Measurements from ENCODE around the gene ZNF691. TPM values are rescaled to one million over a fixed set of nuclear protein-coding genes. Genes with fewer than 3 reads are reported as not detected.

ZNF691 gene, protein sequence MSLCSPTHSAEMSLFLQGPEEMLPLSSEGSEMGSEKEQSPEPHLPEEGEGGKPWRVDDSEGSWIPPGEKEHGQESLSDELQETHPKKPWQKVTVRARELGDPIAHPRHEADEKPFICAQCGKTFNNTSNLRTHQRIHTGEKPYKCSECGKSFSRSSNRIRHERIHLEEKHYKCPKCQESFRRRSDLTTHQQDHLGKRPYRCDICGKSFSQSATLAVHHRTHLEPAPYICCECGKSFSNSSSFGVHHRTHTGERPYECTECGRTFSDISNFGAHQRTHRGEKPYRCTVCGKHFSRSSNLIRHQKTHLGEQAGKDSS
- 18.1 and 18.8 TPM in 2 replicates for total RNA-seq
- long read RNA-seq, transcript ZNF691-206 (2 exons, 1,577 nt), result minor isoform, 25 of 103 reads
- long read RNA-seq, transcript ZNF691-205 (3 exons, 1,683 nt), result major isoform, 28 of 103 reads
- long read RNA-seq, transcript ZNF691-201 (4 exons, 1,910 nt), result minor isoform, 25 of 103 reads
- long read RNA-seq, partial matches to known transcripts, result 1 of 103 reads
- long read RNA-seq, other reads (novel, unspliced or antisense), result 24 of 103 reads

DNA sequence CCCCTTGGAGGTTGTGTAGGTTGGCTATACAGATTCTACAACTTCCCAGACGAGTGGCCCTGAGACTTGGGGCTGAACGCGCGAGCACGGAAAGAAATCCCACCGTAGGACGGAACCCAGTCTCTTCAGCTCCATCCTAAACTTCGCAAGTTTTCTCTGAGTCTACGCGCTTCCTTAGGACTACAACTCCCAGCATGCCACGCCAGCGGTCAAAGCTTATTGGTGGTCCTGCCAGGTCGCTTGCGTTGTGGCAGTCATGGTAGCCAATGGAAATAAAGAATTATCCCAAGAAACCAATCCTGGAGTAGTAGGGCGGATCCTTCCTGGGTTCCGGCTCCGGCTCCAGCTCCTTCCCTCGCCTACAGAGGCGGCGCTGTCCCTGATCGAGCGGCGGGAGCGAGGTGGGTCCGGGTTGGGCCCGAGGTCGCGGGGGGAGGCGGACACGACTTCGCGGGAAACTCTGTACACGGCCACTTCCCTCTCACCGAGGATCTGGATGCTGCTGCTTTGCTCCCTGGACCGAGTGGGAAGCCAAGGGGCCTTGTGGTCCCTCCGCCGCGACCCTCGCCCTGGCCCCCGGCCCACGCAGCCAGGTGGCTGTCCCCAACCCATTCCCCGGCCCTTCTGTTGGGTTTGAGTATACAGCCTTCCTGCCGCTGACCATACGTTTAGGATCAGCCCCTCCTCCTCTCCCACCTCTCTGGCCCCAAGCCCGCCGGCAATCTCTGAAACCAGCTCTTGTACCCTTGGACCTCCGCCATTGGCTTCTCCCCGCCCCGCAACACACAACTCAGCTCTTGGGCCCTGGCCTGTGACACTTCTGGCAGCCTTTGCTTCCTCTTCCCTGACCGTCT is at the start of gene ZNF691:
TSS of gene ZNF691 (plus strand) at position 357 of the 854 bp plus-strand sequence. CDS start 3,046 bp downstream, outside the sequence.
- peaks cover 13% of the 10 kb centered on the region for H3K4me1 Mint-ChIP-seq (ENCODE audit: low read depth)

DNA sequence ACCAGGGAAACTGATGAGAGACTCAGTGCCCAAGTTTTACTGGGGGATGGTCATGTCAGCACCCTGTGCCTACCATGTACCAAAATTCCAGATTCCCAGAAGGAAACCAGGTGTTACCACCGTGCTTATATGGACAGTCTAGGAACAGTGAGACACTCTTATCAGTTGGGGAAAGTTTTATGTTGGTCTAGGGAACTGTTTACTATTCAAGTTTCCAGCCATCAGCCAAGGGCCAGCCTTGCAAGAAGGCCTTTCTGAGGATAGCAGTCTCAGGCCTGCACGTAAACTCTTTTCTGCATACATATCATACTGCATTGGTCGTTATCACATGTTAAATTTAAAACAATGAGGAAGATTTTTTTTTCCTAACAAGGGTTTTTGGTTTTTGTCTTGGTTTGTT is 49.0 kb upstream of the ZNF691 start:
- H3K4me1 Mint-ChIP-seq (ENCODE audit: low read depth), result peaks cover 1% of the 10 kb centered on the region
- no peak for DNase-seq (ENCODE audit: low spot score, unreplicated experiment)
- H3K27ac Mint-ChIP-seq, result no peak overlapping the region
- H3K36me3 Mint-ChIP-seq (ENCODE audit: insufficient read depth), result no peaks in the 10 kb centered on the region
- H3K4me3 Mint-ChIP-seq (ENCODE audit: low read depth), result no peak overlapping the region
- TF ChIP-seq, protein P1, sequence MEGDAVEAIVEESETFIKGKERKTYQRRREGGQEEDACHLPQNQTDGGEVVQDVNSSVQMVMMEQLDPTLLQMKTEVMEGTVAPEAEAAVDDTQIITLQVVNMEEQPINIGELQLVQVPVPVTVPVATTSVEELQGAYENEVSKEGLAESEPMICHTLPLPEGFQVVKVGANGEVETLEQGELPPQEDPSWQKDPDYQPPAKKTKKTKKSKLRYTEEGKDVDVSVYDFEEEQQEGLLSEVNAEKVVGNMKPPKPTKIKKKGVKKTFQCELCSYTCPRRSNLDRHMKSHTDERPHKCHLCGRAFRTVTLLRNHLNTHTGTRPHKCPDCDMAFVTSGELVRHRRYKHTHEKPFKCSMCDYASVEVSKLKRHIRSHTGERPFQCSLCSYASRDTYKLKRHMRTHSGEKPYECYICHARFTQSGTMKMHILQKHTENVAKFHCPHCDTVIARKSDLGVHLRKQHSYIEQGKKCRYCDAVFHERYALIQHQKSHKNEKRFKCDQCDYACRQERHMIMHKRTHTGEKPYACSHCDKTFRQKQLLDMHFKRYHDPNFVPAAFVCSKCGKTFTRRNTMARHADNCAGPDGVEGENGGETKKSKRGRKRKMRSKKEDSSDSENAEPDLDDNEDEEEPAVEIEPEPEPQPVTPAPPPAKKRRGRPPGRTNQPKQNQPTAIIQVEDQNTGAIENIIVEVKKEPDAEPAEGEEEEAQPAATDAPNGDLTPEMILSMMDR (IDR thresholded peaks at IDR 0.05; ENCODE audit: unreplicated experiment), result no peak
- H3K27me3 Mint-ChIP-seq, result peaks cover 4% of the 10 kb centered on the region
- no peaks in the 10 kb centered on the region for H3K9me3 Mint-ChIP-seq (ENCODE audit: low read depth)

More for the DNA sequence above, at the start of gene ZNF691:
- DNase-seq (ENCODE audit: low spot score, unreplicated experiment), result peak; percentile 79
- Mint-ChIP-seq H3K27me3 (no peaks in the 10 kb centered on the region), H3K9me3 (ENCODE audit: low read depth) (peaks cover 13% of the 10 kb centered on the region), H3K36me3 (ENCODE audit: insufficient read depth) (peaks cover 25% of the 10 kb centered on the region), H3K27ac (peak within 1 kb of the TSS; percentile 95), H3K4me3 (ENCODE audit: low read depth) (peak within 1 kb of the TSS; percentile 94)
- TF ChIP-seq, protein P1 (IDR thresholded peaks at IDR 0.05; ENCODE audit: unreplicated experiment), result peak; percentile 49

DNA sequence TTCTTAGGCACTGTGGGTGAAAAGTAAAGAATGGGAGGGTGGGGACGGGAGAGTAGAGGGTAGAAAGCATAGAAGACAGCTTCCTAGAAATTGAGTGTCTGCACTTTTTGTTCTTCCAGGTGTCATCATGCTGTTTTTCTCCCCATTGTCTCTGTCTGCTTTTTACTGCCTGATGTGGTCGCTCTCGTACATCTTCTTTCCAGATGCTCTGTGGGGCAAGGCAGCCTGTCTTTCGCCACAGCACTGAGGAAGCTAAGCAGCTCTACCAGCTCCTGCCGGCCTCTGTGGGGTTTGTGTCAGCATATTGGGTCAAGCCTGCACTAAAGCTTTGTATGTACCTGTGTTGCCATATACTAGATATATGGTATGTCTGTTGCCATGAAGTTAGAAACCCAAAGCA is 48.4 kb upstream of the ZNF691 start:
- TF ChIP-seq, protein P1 (IDR thresholded peaks at IDR 0.05; ENCODE audit: unreplicated experiment), result no peak
- Mint-ChIP-seq H3K36me3 (ENCODE audit: insufficient read depth) (no peaks in the 10 kb centered on the region), H3K9me3 (ENCODE audit: low read depth) (no peaks in the 10 kb centered on the region), H3K27me3 (peaks cover 4% of the 10 kb centered on the region), H3K27ac (no peak overlapping the region), H3K4me3 (ENCODE audit: low read depth) (no peak overlapping the region), H3K4me1 (ENCODE audit: low read depth) (peaks cover 1% of the 10 kb centered on the region)
- DNase-seq (ENCODE audit: low spot score, unreplicated experiment), result no peak

DNA sequence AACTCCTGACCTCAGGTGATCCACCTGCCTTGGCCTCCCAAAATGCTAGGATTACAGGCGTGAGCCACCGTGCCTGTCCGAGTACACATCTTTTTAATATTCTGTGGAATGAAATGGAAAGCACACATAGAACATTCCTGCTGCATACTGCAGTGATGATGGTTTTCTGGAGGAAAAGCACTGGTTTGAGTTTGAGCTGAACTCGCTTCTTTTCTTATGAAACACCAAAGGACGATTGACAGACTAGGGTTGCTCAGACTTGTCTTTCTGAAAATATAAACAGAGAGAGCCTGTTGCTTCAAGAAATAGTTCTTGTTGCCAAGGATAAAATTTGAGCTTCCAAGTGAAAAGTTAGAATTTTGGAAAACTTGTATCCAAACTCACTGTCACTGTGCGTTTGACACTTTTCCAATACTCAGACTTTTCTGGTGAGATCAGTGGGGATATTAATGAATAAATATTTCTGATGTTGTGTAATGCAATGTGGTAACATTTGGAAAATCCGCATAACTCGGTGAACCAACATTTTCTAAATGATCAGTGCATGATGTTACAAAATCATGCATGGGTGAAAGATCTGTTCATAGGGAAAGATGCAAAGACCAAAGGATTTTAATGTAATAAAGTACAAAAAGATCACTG is 44.5 kb upstream of the ZNF691 start:
- no peak overlapping the region for H3K27ac Mint-ChIP-seq
- TF ChIP-seq, protein P1 (IDR thresholded peaks at IDR 0.05; ENCODE audit: unreplicated experiment), result no peak
- no peak for DNase-seq (ENCODE audit: low spot score, unreplicated experiment)

More for the DNA sequence above, 44.5 kb upstream of the ZNF691 start:
- peaks cover 6% of the 10 kb centered on the region for H3K9me3 Mint-ChIP-seq (ENCODE audit: low read depth)
- peaks cover 21% of the 10 kb centered on the region for H3K36me3 Mint-ChIP-seq (ENCODE audit: insufficient read depth)
- peaks cover 1% of the 10 kb centered on the region for H3K4me1 Mint-ChIP-seq (ENCODE audit: low read depth)
- H3K4me3 Mint-ChIP-seq (ENCODE audit: low read depth), result no peak overlapping the region
- H3K27me3 Mint-ChIP-seq, result no peaks in the 10 kb centered on the region
